H9 (cell line): ENCODE data around the gene PPP1R13B. TPM values are rescaled to one million over a fixed set of nuclear protein-coding genes. Genes with fewer than 3 reads are reported as not detected.

Source experiments
- DNase-seq: peaks from one replicate; pipeline ENCODE4 v3.0.0-alpha.2; 2017
- H2AFZ ChIP-seq: one replicate; pipeline ENCODE4 v1.6.1; 2013; ENCODE audit warnings: mild to moderate bottlenecking, low read length, control low read depth, moderate library complexity
- H2AK5ac ChIP-seq: 2 replicates; pipeline ENCODE4 v1.6.1; 2013; ENCODE audit warnings: low read length, control low read depth, mixed read lengths; ENCODE audit not compliant: insufficient read length
- H2BK120ac ChIP-seq: one replicate; pipeline ENCODE4 v1.6.1; 2013; ENCODE audit warnings: low read depth, mild to moderate bottlenecking, low read length, control low read depth, inconsistent platforms; ENCODE audit not compliant: poor library complexity, severe bottlenecking
- H2BK12ac ChIP-seq: 2 replicates; pipeline ENCODE4 v1.6.1; 2013; ENCODE audit warnings: low read length, control low read depth, mixed read lengths, low read depth; ENCODE audit not compliant: insufficient read length
- H2BK15ac ChIP-seq: 2 replicates; pipeline ENCODE4 v1.6.1; 2013; ENCODE audit warnings: low read depth, low read length, control low read depth
- H2BK20ac ChIP-seq: one replicate; pipeline ENCODE4 v1.6.1; 2013; ENCODE audit warnings: low read depth, mild to moderate bottlenecking, low read length, control low read depth, inconsistent platforms; ENCODE audit not compliant: poor library complexity, severe bottlenecking
- H2BK5ac ChIP-seq: 2 replicates; pipeline ENCODE4 v1.6.1; 2013; ENCODE audit warnings: low read length, control low read depth, mixed read lengths; ENCODE audit not compliant: insufficient read length
- H3K14ac ChIP-seq: 2 replicates; pipeline ENCODE4 v1.6.1; 2013; ENCODE audit warnings: low read length, control low read depth; ENCODE audit not compliant: insufficient read depth
- H3K18ac ChIP-seq: 2 replicates; pipeline ENCODE4 v1.6.1; 2013; ENCODE audit warnings: low read depth, mild to moderate bottlenecking, mixed read lengths, low read length, control low read depth; ENCODE audit not compliant: insufficient read length
- H3K23ac ChIP-seq: 2 replicates; pipeline ENCODE4 v1.6.1; 2013; ENCODE audit warnings: low read length, control low read depth, mixed read lengths, low read depth; ENCODE audit not compliant: insufficient read length
- H3K23me2 ChIP-seq: 2 replicates; pipeline ENCODE4 v1.6.1; 2013; ENCODE audit warnings: low read depth, mild to moderate bottlenecking, mixed read lengths, low read length, control low read depth; ENCODE audit not compliant: insufficient read length, poor library complexity, severe bottlenecking
- H3K27ac ChIP-seq: 2 replicates; pipeline ENCODE4 v1.5.1; 2013; ENCODE audit warnings: low read length, control low read depth, mixed read lengths, low read depth; ENCODE audit not compliant: insufficient read length
- H3K27me3 ChIP-seq: 2 replicates; pipeline ENCODE4 v1.6.1; 2013; ENCODE audit warnings: low read length, control low read depth, inconsistent platforms; ENCODE audit not compliant: insufficient read depth
- H3K4ac ChIP-seq: 2 replicates; pipeline ENCODE4 v1.6.1; 2013; ENCODE audit warnings: low read depth, mild to moderate bottlenecking, control low read depth, inconsistent platforms, low read length, moderate library complexity
- H3K4me1 ChIP-seq: 2 replicates; pipeline ENCODE4 v1.6.1; 2013; ENCODE audit warnings: low read length, control low read depth, inconsistent platforms; ENCODE audit not compliant: insufficient read depth
- H3K4me2 ChIP-seq: 2 replicates; pipeline ENCODE4 v1.6.1; 2013; ENCODE audit warnings: low read length, control low read depth, mixed read lengths; ENCODE audit not compliant: insufficient read length, insufficient read depth
- H3K56ac ChIP-seq: 2 replicates; pipeline ENCODE4 v1.6.1; 2013; ENCODE audit warnings: low read depth, mild to moderate bottlenecking, mixed read lengths, low read length, control low read depth; ENCODE audit not compliant: insufficient read length
- H3K79me1 ChIP-seq: 2 replicates; pipeline ENCODE4 v1.6.1; 2013; ENCODE audit warnings: low read depth, mild to moderate bottlenecking, moderate library complexity, low read length, control low read depth, inconsistent platforms; ENCODE audit not compliant: insufficient read depth, poor library complexity, severe bottlenecking
- H3K79me2 ChIP-seq: 2 replicates; pipeline ENCODE4 v1.6.1; 2013; ENCODE audit warnings: low read length, control low read depth, inconsistent platforms; ENCODE audit not compliant: insufficient read depth
- H3K9ac ChIP-seq: 2 replicates; pipeline ENCODE4 v1.6.1; 2013; ENCODE audit warnings: low read length, control low read depth, mixed read lengths; ENCODE audit not compliant: insufficient read length; ENCODE audit errors: extremely low read depth
- H3K9me3 ChIP-seq: one replicate; pipeline ENCODE4 v1.6.1; 2013; ENCODE audit warnings: low read depth, low read length, inconsistent platforms; ENCODE audit not compliant: control insufficient read depth
- H3T11ph ChIP-seq: one replicate; pipeline ENCODE4 v1.6.1; 2013; ENCODE audit warnings: mild to moderate bottlenecking, low read length, control low read depth, inconsistent platforms
- H4K20me1 ChIP-seq: one replicate; pipeline ENCODE4 v1.6.1; 2013; ENCODE audit not compliant: control insufficient read depth, insufficient read length, insufficient read depth
- H4K5ac ChIP-seq: 2 replicates; pipeline ENCODE4 v1.6.1; 2013; ENCODE audit warnings: low read depth, mild to moderate bottlenecking, mixed read lengths, low read length, control low read depth; ENCODE audit not compliant: insufficient read length
- H4K8ac ChIP-seq: replicated peaks from 2 replicates; pipeline ENCODE4 v1.6.1; 2013; ENCODE audit warnings: low read length, control low read depth, mixed read lengths, low read depth; ENCODE audit not compliant: insufficient read length
- H4K91ac ChIP-seq: 2 replicates; pipeline ENCODE4 v1.6.1; 2013; ENCODE audit warnings: low read depth, mild to moderate bottlenecking, moderate library complexity, mixed read lengths, low read length, control low read depth; ENCODE audit not compliant: insufficient read length
- H3K27ac Mint-ChIP-seq, 3 experiments: 2 replicates in 2 of 3; 3 replicates in 1 of 3; pipeline ENCODE4 v1.8.0; 2020 to 2021; ENCODE audit warnings: mixed read lengths in 3 of 3, mild to moderate bottlenecking in 1 of 3, moderate library complexity in 1 of 3
- H3K27me3 Mint-ChIP-seq: 2 replicates; pipeline ENCODE4 v1.8.0; 2021; ENCODE audit warnings: low read depth, mild to moderate bottlenecking, moderate library complexity, mixed read lengths
- H3K36me3 Mint-ChIP-seq, 3 experiments: 2 replicates in 2 of 3; 3 replicates in 1 of 3; pipeline ENCODE4 v1.8.0; 2020 to 2021; ENCODE audit warnings: low read depth in 3 of 3, mixed read lengths in 3 of 3; ENCODE audit not compliant: insufficient read depth in 1 of 3
- H3K4me1 Mint-ChIP-seq, 2 experiments: 2 replicates each; pipeline ENCODE4 v1.8.0; 2020; ENCODE audit warnings: mixed read lengths in 2 of 2
- H3K4me3 Mint-ChIP-seq, 2 experiments: 2 replicates in 1 of 2; 3 replicates in 1 of 2; pipeline ENCODE4 v1.8.0; 2020 to 2021; ENCODE audit warnings: mild to moderate bottlenecking in 2 of 2, mixed read lengths in 2 of 2, moderate library complexity in 1 of 2
- H3K9me3 Mint-ChIP-seq, 2 experiments: 2 replicates in 1 of 2; 3 replicates in 1 of 2; pipeline ENCODE4 v1.8.0; 2020; ENCODE audit warnings: mild to moderate bottlenecking in 2 of 2, mixed read lengths in 2 of 2, moderate library complexity in 1 of 2
- WGBS: extraction: QIAGEN DNeasy Blood & Tissue Kit; methylation state at CpG from one replicate; pipeline ENCODE4 v1.1.7; 2013; ENCODE audit warnings: missing lambda C conversion rate, low lambda C conversion rate, mixed read lengths; ENCODE audit not compliant: insufficient read length; ENCODE audit errors: extremely low coverage; 5-methylcytosine and 5-hydroxymethylcytosine counted together
- total RNA-seq: library from RNA; stranded (reverse); gene quantifications from 2 replicates; pipeline ENCODE4 v1.2.1, GENCODE V29; 2021
- TF ChIP-seq, protein P1 (sequence below): fragments of 200-600 bp; sonication (generic); conservative IDR thresholded peaks from 3 replicates; pipeline ENCODE4 v1.8.0; 2021; ENCODE audit warnings: antibody characterized with exemption, mild to moderate bottlenecking

Gene PPP1R13B
- total RNA-seq, 1 experiment from 2014 or later = 6.0 TPM

DNA sequence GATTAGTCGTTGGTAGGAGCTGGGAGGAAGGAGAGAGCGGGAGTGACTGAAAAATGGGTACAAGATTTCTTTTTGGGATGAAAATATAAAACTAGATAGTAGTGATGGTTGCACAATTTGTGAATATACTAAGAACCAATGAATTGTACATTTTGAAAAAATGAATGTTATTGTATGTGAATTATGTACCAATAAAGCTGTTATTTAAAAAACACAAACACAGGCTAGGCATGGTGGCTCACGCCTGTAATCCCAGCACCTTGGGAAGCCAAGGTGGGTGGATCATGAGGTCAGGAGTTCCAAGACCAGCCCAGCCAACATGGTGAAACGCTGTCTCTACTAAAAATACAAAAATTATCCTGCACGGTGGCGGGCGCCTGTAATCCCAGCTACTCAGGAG, 32.1 kb downstream of the PPP1R13B start:
- no peaks in the 10 kb centered on the region for H4K20me1 ChIP-seq
- no peak overlapping the region for H3K4me2 ChIP-seq
- H2BK20ac ChIP-seq = no peak overlapping the region
- H3K79me2 ChIP-seq = no peaks in the 10 kb centered on the region
- no peak overlapping the region for H3T11ph ChIP-seq
- H3K23me2 ChIP-seq = no peaks in the 10 kb centered on the region
- H3K56ac ChIP-seq = no peak overlapping the region
- H4K8ac ChIP-seq = no peak overlapping the region
- H3K14ac ChIP-seq = no peak overlapping the region
- peaks cover 0 to 3% of the 10 kb centered on the region in 2 experiments; a peak in 1 of 5 replicates for H3K9me3 Mint-ChIP-seq
- H3K18ac ChIP-seq = no peak overlapping the region
- H3K79me1 ChIP-seq = no peaks in the 10 kb centered on the region
- no peak overlapping the region for H2BK5ac ChIP-seq
- H3K23ac ChIP-seq = no peak overlapping the region
- H3K27ac ChIP-seq = no peak overlapping the region
- no peak overlapping the region for H3K4me3 Mint-ChIP-seq
- no CpG with 5 or more reads among the region's 7 CpGs for WGBS
- H3K27me3 ChIP-seq = no peaks in the 10 kb centered on the region
- no peak overlapping the region for H3K27ac Mint-ChIP-seq
- peaks cover 0 to 4% (median 0%) of the 10 kb centered on the region in 3 experiments; a peak in 2 of 7 replicates for H3K36me3 Mint-ChIP-seq
- 0 out of 2 replicates have a peak, but pooled peaks cover 2% of the 10 kb centered on the region for H3K4me1 ChIP-seq
- no peak overlapping the region for H3K4ac ChIP-seq
- H2AK5ac ChIP-seq = no peak overlapping the region
- no peak overlapping the region for H2BK12ac ChIP-seq
- H2BK120ac ChIP-seq = no peak overlapping the region
- TF ChIP-seq, protein P1, sequence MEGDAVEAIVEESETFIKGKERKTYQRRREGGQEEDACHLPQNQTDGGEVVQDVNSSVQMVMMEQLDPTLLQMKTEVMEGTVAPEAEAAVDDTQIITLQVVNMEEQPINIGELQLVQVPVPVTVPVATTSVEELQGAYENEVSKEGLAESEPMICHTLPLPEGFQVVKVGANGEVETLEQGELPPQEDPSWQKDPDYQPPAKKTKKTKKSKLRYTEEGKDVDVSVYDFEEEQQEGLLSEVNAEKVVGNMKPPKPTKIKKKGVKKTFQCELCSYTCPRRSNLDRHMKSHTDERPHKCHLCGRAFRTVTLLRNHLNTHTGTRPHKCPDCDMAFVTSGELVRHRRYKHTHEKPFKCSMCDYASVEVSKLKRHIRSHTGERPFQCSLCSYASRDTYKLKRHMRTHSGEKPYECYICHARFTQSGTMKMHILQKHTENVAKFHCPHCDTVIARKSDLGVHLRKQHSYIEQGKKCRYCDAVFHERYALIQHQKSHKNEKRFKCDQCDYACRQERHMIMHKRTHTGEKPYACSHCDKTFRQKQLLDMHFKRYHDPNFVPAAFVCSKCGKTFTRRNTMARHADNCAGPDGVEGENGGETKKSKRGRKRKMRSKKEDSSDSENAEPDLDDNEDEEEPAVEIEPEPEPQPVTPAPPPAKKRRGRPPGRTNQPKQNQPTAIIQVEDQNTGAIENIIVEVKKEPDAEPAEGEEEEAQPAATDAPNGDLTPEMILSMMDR = no peak
- no peaks in the 10 kb centered on the region for H3K9me3 ChIP-seq
- no peak overlapping the region for H4K91ac ChIP-seq
- no peak for DNase-seq
- no peak overlapping the region for H4K5ac ChIP-seq
- no peak overlapping the region for H3K9ac ChIP-seq
- no peak overlapping the region for H2BK15ac ChIP-seq
- no peaks in the 10 kb centered on the region; the same call in 1 of the 2 replicates for H3K27me3 Mint-ChIP-seq
- H3K4me1 Mint-ChIP-seq = peaks cover 12 to 15% of the 10 kb centered on the region in 2 experiments
- H2AFZ ChIP-seq = no peak overlapping the region
